Caco-2 (cell line): ENCODE data around the gene LDB2. TPM values are rescaled to one million over a fixed set of nuclear protein-coding genes. Genes with fewer than 3 reads are reported as not detected.

Experiments used
- BruUV-seq: library from RNA; stranded (reverse); fragments of 400-500 nt; replicated peaks from 2 replicates; lab custom pipeline; 2021; lab: Mats Ljungman, UMichigan
- CTCF ChIA-PET: fragments of 300-600 bp; sonication (Branson Sonifier 250); formaldehyde crosslinking; loops from one replicate; lab custom pipeline; 2022; ENCODE audit warnings: antibody characterized with exemption; lab: Charles Lee
- POLR2A ChIA-PET: fragments of 300-600 bp; sonication (Branson Sonifier 250); formaldehyde crosslinking; loops from one replicate; lab custom pipeline; 2022; ENCODE audit warnings: antibody characterized with exemption; lab: Charles Lee
- DNase-seq, 2 experiments: peaks; one replicate each; pipeline versions ENCODE4 v3.0.0 to v3.0.0-alpha.2; 2020 to 2022
- H3K27me3 ChIP-seq: replicated peaks from 2 replicates; pipeline ENCODE4 v1.6.0; 2011; ENCODE audit warnings: low read length; ENCODE audit not compliant: control insufficient read depth, insufficient read depth
- H3K36me3 ChIP-seq: 2 replicates; pipeline ENCODE4 v1.5.1; 2011; ENCODE audit warnings: low read length; ENCODE audit not compliant: control insufficient read depth, insufficient read depth
- H3K4me1 ChIP-seq: fragments of 250-450 bp; sonication (Bioruptor Pico); 2 replicates; pipeline ENCODE4 v1.5.1; 2020; ENCODE audit warnings: mild to moderate bottlenecking
- H3K4me3 ChIP-seq: 2 replicates; pipeline ENCODE4 v1.5.1; 2011; ENCODE audit warnings: low read depth, mild to moderate bottlenecking, control low read depth, low read length
- H3K9me3 ChIP-seq: fragments of 250-450 bp; sonication (Bioruptor Pico); 2 replicates; pipeline ENCODE4 v1.5.1; 2020; ENCODE audit warnings: mild to moderate bottlenecking, moderate library complexity
- H3K27ac Mint-ChIP-seq: one replicate; pipeline ENCODE4 v1.8.0; 2022; ENCODE audit warnings: mixed read lengths; ENCODE audit not compliant: unreplicated experiment
- H3K27me3 Mint-ChIP-seq: one replicate; pipeline ENCODE4 v1.8.0; 2022; ENCODE audit warnings: mixed read lengths; ENCODE audit not compliant: insufficient read depth, unreplicated experiment
- H3K36me3 Mint-ChIP-seq: one replicate; pipeline ENCODE4 v1.8.0; 2022; ENCODE audit warnings: mild to moderate bottlenecking, mixed read lengths; ENCODE audit not compliant: insufficient read depth, unreplicated experiment
- H3K4me1 Mint-ChIP-seq: one replicate; pipeline ENCODE4 v1.8.0; 2022; ENCODE audit warnings: low read depth, mixed read lengths; ENCODE audit not compliant: unreplicated experiment
- H3K4me3 Mint-ChIP-seq: one replicate; pipeline ENCODE4 v1.8.0; 2022; ENCODE audit warnings: mild to moderate bottlenecking, moderate library complexity, mixed read lengths; ENCODE audit not compliant: unreplicated experiment
- H3K9me3 Mint-ChIP-seq: one replicate; pipeline ENCODE4 v1.8.0; 2022; ENCODE audit warnings: mixed read lengths; ENCODE audit not compliant: unreplicated experiment
- intact Hi-C: fragments of 100-400 bp; cut with micrococcal nuclease; formaldehyde crosslinking; loops from one replicate; pipeline ENCODE4 v1.10.0; 2022; ENCODE audit not compliant: unreplicated experiment
- total RNA-seq: library from RNA; stranded (reverse); gene quantifications from 2 replicates; pipeline ENCODE4 v1.2.3, GENCODE V29; 2022
- TF ChIP-seq, protein P1 (sequence below), 2 experiments: fragments of 200-600 bp in 1 of 2; IDR thresholded peaks; 1 replicate in 1 of 2; 2 replicates in 1 of 2; pipeline versions ENCODE4 v1.5.1 to v1.8.0; 2011 to 2022; ENCODE audit warnings: antibody characterized with exemption in 1 of 2, control low read depth in 1 of 2, inconsistent platforms in 1 of 2, low read depth in 1 of 2, low read length in 1 of 2, mild to moderate bottlenecking in 1 of 2, moderate library complexity in 1 of 2; ENCODE audit not compliant: insufficient read depth in 1 of 2, severe bottlenecking in 1 of 2, unreplicated experiment in 1 of 2

The LDB2 gene
- total RNA-seq, 1 experiment from 2014 or later: not detected

DNA sequence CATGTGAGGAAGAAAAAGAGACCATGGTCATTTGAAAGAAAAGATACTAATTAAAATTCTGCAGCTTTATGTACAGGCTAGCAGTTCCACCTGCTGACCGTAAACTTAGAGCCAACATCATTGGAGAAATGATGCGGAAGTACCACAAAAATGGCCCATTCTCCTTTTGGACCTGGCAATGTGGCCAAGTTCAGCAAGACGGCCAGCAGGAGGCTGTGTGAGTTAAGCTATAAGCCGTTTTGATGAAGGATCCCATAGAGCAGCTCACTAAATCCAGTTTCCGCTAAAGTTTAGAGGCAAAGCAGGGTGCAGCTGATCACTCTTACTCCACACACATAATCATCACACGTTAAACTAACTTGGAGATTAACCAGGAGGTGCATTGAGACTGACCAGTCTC lies 133.8 kb downstream of the LDB2 start:
- no TSS peak for BruUV-seq
- Mint-ChIP-seq H3K27me3 (peaks cover 2% of the 10 kb centered on the region), H3K36me3 (no peaks in the 10 kb centered on the region), H3K27ac (no peak overlapping the region), H3K9me3 (no peaks in the 10 kb centered on the region), H3K4me3 (no peak overlapping the region), H3K4me1 (no peaks in the 10 kb centered on the region)
- POLR2A ChIA-PET: no interaction called here
- peak in 1 of 2 experiments; percentile 2 for DNase-seq
- Histone ChIP-seq H3K9me3 (no peaks in the 10 kb centered on the region), H3K36me3 (no peaks in the 10 kb centered on the region), H3K4me1 (no peaks in the 10 kb centered on the region), H3K4me3 (no peak overlapping the region), H3K27me3 (no peaks in the 10 kb centered on the region)
- CTCF ChIA-PET: interaction anchor here (0.6 to 1.0 kb wide), 2 partner anchors 683 to 706 kb away, joined by 3 to 4 read pairs; no protein-coding TSS in a partner anchor
- TF ChIP-seq, protein P1, sequence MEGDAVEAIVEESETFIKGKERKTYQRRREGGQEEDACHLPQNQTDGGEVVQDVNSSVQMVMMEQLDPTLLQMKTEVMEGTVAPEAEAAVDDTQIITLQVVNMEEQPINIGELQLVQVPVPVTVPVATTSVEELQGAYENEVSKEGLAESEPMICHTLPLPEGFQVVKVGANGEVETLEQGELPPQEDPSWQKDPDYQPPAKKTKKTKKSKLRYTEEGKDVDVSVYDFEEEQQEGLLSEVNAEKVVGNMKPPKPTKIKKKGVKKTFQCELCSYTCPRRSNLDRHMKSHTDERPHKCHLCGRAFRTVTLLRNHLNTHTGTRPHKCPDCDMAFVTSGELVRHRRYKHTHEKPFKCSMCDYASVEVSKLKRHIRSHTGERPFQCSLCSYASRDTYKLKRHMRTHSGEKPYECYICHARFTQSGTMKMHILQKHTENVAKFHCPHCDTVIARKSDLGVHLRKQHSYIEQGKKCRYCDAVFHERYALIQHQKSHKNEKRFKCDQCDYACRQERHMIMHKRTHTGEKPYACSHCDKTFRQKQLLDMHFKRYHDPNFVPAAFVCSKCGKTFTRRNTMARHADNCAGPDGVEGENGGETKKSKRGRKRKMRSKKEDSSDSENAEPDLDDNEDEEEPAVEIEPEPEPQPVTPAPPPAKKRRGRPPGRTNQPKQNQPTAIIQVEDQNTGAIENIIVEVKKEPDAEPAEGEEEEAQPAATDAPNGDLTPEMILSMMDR (IDR thresholded peaks at IDR 0.05; ENCODE audit: insufficient read depth in 1 of 2, low read depth in 1 of 2, low read length in 1 of 2, severe bottlenecking in 1 of 2, unreplicated experiment in 1 of 2): peak in 1 of 2 experiments; percentile 28
- intact Hi-C loops: loop anchor here (10.0 kb wide), 1 partner anchor 560 kb away; no protein-coding TSS in a partner anchor

DNA sequence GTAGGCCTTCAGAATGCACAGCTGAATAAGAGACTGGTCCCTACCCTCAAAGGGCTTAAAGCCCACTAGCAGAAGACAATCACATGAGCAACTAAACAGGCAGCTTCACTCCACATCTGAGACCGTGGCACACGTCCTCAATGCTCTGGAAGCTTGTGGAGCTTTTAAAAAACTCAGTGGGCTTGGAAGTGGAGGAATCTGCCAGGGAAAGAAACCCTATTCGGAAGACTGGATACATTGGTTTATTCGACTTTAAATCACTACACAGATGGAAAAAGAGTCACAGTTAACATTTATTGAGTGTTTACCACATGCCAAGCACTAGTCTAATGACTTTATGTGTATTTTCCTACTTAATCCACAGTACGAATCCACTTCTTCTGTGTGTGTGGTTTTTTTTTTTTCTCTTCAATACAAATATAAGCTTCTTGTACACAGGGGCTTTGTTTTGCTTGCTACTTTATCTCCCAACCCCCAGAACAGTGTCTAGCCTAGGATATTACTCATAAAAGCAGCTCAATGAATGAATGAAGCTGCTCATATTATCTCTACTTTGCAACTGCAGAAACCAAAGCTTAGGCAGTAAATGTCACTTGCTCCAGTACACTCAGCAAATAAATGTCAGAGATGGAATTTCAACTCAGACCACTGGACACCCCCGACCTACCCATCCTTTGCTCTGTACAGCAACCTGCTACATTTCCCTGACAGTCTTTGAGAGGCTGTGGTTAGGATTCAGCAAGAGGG lies 137.7 kb downstream of the LDB2 start:
- BruUV-seq: no TSS peak
- CTCF ChIA-PET: no interaction called here
- POLR2A ChIA-PET: no interaction called here

DNA sequence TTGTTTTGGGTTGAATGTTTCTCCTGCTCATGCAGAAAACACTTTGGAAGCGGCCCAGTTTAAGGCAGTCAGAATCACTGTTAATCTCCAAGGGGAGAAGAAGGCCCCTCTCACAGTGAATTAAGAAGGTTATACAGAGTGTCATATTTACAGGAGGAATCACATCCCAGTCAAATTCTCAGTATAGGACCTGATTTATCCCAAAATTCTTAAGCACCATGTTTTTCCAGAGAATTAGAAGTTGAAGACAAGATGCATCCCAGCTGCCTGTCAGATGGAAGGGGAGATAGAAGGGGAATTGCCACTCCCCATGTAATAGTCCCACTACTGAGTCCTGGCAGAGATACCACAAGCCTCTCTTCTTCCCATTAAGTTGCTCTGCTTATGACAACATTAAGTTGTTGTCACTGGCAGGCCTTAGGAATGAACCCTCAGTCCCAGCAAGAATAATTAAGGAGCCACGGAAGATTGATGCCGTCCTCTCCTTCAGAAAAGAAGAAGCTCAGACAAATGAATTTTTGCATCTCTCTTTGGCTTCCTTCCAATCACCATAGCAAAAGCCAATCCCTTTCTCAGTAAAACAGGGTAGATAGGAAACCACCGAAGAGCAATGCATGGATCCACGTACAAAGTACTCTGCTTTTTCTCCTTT lies 138.4 kb downstream of the LDB2 start:
- H3K4me1 ChIP-seq: no peaks in the 10 kb centered on the region
- intact Hi-C loops: loop anchor here (10.0 kb wide), 2 partner anchors 465 to 565 kb away; no protein-coding TSS in a partner anchor
- H3K27ac Mint-ChIP-seq: no peak overlapping the region
- H3K36me3 Mint-ChIP-seq: no peaks in the 10 kb centered on the region
- H3K9me3 Mint-ChIP-seq: no peaks in the 10 kb centered on the region
- H3K9me3 ChIP-seq: no peaks in the 10 kb centered on the region
- no peaks in the 10 kb centered on the region for H3K27me3 ChIP-seq
- TF ChIP-seq, protein P1 (IDR thresholded peaks at IDR 0.05; ENCODE audit: insufficient read depth in 1 of 2, low read depth in 1 of 2, low read length in 1 of 2, severe bottlenecking in 1 of 2, unreplicated experiment in 1 of 2): no peak
- H3K4me3 Mint-ChIP-seq: no peak overlapping the region
- CTCF ChIA-PET: no interaction called here
- H3K4me1 Mint-ChIP-seq: no peaks in the 10 kb centered on the region
- no peak for DNase-seq
- H3K4me3 ChIP-seq: no peak overlapping the region
- H3K27me3 Mint-ChIP-seq: peaks cover 4% of the 10 kb centered on the region
- BruUV-seq: no TSS peak
- no peaks in the 10 kb centered on the region for H3K36me3 ChIP-seq
- POLR2A ChIA-PET: no interaction called here

More for the DNA sequence above, 137.7 kb downstream of the LDB2 start:
- no peaks in the 10 kb centered on the region for H3K9me3 Mint-ChIP-seq
- no peaks in the 10 kb centered on the region for H3K36me3 Mint-ChIP-seq
- no peaks in the 10 kb centered on the region for H3K9me3 ChIP-seq
- H3K27me3 Mint-ChIP-seq: peaks cover 4% of the 10 kb centered on the region
- no peaks in the 10 kb centered on the region for H3K27me3 ChIP-seq
- DNase-seq: no peak
- H3K4me3 ChIP-seq: no peak overlapping the region
- H3K27ac Mint-ChIP-seq: no peak overlapping the region
- H3K4me3 Mint-ChIP-seq: no peak overlapping the region
- intact Hi-C loops: loop anchor here (10.0 kb wide), 1 partner anchor 564 kb away; no protein-coding TSS in a partner anchor
- no peaks in the 10 kb centered on the region for H3K4me1 Mint-ChIP-seq
- TF ChIP-seq, protein P1 (IDR thresholded peaks at IDR 0.05; ENCODE audit: insufficient read depth in 1 of 2, low read depth in 1 of 2, low read length in 1 of 2, severe bottlenecking in 1 of 2, unreplicated experiment in 1 of 2): no peak
- H3K4me1 ChIP-seq: no peaks in the 10 kb centered on the region
- H3K36me3 ChIP-seq: no peaks in the 10 kb centered on the region
